HG03139 (cell line): Measurements from ENCODE around the gene MYEOV.

ENCODE experiments used
- ATAC-seq: cut with Tn5 transposase; IDR thresholded peaks from one replicate; pipeline ENCODE4 v1.9.1; 2021; ENCODE audit not compliant: unreplicated experiment

The MYEOV gene

GRCh38 chr11:69265210-69265609 is 28.7 kb upstream of the MYEOV start:
- no peak for ATAC-seq

- no peak for ATAC-seq
Measured at GRCh38 chr11:69265911-69266510, 27.9 kb upstream of the MYEOV start.

- no peak for ATAC-seq
Measured at GRCh38 chr11:69267395-69267805, 26.6 kb upstream of the MYEOV start.

GRCh38 chr11:69268911-69269310 is 25.0 kb upstream of the MYEOV start:
- ATAC-seq = no peak

GRCh38 chr11:69269388-69269787 is 24.6 kb upstream of the MYEOV start:
- ATAC-seq = no peak

DNA sequence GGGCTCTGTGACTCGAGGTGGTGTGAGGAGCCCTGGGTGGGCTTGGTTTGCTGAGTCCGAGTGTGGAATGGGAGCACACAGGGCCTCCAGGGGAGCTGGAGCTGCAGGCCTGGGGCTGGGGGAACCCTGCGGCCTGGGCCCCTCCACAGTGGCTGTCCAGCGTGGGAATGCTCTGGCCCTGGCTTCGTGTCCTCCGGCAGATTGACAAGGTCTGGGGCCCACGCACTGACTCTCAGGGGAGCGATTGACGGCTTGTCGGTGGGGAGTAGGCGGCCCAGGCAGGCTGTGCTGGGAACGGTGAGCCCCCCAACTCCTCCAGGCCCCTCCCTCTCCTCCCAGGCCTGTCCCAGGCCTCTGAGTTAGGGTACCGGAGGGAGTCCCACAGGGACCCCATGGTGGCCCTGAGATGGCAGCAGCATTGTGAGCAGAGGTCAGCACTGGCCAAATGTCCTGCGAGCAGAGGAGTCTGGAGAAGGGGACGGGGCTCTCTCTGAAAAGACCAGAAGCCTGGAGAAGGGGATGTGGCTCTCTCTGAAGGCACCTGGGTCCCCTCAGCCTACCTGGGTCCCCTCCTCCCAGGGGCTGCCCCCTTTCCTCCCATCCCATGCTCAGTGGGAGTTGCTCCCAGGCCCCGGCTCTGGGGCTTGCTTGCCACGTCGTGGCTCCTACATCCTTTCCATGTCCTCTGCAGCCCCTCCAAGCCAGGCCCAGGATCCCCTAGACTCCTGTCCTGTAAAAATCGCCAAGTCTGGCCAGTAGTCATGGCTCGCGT is 23.8 kb upstream of the MYEOV start:
- ATAC-seq = no peak

DNA sequence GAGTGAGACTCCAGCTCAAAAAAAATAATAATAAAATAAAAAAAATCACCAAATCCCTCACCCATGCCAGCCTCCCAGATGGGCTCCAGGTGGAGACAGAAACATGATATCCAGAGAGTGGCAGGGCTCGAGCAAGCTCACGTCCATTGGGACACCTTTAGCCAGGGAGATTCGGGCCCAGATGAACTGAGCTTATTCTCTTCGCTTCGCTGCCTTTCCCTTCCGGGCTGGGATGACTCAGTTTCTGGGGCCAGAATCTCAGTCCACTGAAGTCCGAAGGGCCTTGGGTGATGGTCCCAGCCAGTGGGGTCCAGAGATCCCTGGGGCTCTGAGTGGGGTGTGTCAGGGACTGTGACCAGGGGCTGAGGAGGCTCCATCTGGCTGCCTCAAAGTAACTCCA is 23.0 kb upstream of the MYEOV start:
- ATAC-seq = no peak

- ATAC-seq = no peak
Measured at GRCh38 chr11:69272055-69272454, 21.9 kb upstream of the MYEOV start.

- ATAC-seq = no peak
Measured at GRCh38 chr11:69272831-69273485, 21.0 kb upstream of the MYEOV start.

DNA sequence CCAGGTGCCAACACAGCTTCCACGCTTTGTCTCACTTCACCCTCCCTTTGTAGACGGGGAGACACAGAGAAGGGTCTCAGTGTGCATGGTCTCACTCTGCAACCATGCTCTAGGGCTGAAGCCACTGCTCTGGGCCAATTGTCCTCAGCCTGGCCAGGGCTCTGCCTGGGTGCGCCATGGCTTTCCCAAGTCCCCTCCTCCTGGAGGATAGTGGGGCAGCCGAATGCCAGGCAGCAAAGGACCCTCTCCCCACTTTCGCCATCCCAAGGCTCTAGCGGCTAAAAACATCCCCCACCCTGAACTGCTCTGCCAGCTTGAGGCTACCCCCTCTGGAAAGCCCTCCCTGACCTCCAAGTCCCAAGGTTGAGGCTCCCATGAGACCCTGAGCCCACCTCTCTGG is 20.4 kb upstream of the MYEOV start:
- ATAC-seq = no peak

DNA sequence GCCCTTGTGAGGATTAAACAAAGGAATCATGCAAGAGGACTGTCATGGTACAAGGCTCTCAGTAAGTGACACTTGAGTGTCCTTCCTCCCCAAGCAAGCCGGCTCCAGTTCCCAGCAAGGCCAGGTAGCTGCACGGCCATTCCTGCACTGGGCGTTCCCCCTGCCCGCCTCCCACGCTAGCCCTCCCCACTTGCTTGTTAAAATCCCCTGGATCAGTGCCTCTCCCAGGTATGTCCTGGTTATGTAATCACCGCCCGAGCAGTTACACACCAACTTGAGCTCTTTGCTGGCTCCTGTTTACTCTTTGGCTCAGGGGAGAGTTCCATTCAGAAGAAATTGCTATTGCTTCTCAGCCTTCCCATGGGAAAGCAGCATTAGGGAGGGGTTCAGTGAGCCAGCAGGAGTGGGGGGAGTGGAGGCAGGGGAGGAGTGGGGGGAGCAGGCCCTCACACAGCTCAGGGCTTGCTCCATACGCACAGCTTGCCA is 19.4 kb upstream of the MYEOV start:
- ATAC-seq = no peak

DNA sequence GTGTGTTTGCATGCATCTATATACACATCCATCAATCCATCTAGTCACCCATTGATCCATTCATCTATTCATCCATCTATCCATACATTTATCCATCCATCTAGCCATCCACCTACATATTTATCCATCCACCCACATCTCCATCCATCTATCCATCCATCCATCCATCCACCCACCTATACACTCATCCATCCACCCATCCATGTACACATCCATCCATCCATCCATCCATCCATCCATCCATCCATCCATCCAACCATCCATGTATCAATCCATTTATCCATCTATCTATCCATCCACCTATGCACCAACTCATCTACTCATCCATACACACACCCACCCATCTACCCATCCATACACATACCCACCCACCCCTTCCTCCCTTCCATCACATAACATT is 18.8 kb upstream of the MYEOV start:
- no peak for ATAC-seq

DNA sequence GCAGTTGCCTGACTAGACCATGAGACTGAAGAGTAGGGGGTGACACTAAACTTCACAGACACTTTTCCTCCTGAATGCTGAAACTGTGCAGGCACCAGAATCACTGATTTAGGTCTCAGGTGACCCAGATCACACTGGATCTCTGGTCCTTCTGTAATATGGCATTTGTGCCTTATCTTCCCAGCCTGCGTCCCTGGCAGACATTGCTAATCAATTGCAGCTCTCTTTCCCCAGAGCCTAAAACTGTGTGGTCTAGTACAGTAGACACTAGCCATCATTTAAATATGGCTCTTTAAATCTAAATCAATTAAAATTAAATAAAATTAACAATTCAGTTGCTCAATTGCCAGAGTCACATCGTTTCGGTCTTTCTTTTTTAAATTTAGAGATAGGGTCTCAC is 17.8 kb upstream of the MYEOV start:
- no peak for ATAC-seq

DNA sequence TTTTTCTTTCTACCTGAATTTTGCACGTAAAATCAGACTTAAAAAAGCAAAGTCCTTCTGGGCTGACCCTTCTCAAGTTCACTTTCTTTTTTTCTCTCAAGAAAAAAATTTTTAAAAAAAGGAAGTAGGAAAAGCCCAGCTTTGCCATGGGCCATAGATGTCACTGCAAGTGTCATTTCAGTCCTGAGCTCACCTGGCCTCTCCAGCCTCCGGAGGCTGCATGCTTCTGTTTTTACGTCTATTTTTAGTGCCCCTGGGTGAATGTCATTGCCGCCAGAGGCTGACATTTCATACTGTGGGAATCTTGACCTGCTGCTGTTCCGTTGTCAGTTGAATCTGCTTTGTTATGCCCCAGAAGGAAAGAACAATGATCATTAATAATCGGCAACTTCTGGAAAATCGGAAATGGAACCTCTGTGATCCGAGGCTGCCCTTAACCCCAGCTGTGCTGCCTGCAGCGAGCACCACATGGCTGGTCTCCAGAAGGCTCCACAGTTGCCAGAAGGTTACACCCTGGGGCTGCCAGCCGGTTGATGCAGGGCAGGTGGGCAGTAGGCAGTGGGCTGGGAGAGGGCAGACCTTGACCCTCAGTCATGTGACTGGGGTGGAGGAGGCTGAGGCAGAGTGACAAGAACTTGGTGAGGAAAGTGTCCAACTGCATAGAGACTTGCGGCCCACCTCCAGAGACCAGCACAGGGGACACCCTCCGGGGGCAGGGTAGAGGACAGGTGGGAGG is 16.7 kb upstream of the MYEOV start:
- ATAC-seq = no peak

GRCh38 chr11:69278091-69278867 is 15.7 kb upstream of the MYEOV start:
- ATAC-seq = no peak

- ATAC-seq = no peak
Measured at GRCh38 chr11:69280451-69280850, 13.5 kb upstream of the MYEOV start.

GRCh38 chr11:69280994-69281393 is 13.0 kb upstream of the MYEOV start:
- no peak for ATAC-seq

GRCh38 chr11:69283446-69283845 is 10.5 kb upstream of the MYEOV start:
- no peak for ATAC-seq

- ATAC-seq = no peak
Measured at GRCh38 chr11:69284081-69284511, 9.9 kb upstream of the MYEOV start.

GRCh38 chr11:69285091-69285490 is 8.9 kb upstream of the MYEOV start:
- ATAC-seq = no peak

DNA sequence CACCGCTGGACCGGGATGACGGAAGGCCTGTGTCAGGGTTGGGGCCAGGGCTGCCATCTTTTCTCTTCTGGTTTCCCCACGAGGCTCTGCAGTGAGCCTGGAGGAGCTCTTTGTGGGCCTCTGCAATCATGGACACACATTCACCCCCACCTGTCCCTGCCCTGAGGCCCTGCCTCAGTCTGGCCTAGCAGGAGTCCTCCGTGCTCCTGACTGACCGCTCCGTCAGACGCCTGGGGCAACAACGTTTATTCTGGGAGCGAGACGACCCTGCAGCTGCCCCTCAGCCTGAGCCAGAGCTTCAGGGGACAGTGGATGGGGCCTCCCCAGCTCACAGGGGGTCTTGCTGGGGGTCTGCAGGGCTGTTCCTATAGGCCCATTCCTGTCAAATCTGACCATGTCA is 8.2 kb upstream of the MYEOV start:
- ATAC-seq = no peak
